PC-3 (cell line): ENCODE results near the gene HBP1. TPM values are rescaled to one million over a fixed set of nuclear protein-coding genes. Genes with fewer than 3 reads are reported as not detected.
"Not testable (repeated sequence)": the region's sequence is repeated elsewhere in the genome, so short reads cannot be mapped to it uniquely, and the experiment has no call there.

Source experiments
- ATAC-seq: fragments of 200-7000 bp; cut with Tn5 transposase; 2 replicates; pipeline ENCODE4 v1.9.1; 2020; ENCODE audit warnings: mild to moderate bottlenecking, moderate library complexity
- BruUV-seq: library from RNA; stranded (reverse); fragments of 400-500 nt; replicated peaks from 2 replicates; lab custom pipeline; 2021; lab: Mats Ljungman, UMichigan
- CTCF ChIA-PET: fragments of 300-600 bp; sonication (Branson Sonifier 250); formaldehyde crosslinking; loops from one replicate; lab custom pipeline; 2022; ENCODE audit warnings: antibody characterized with exemption; lab: Charles Lee
- POLR2A ChIA-PET: fragments of 300-600 bp; sonication (Branson Sonifier 250); formaldehyde crosslinking; loops from one replicate; lab custom pipeline; 2022; ENCODE audit warnings: antibody characterized with exemption; ENCODE audit not compliant: unreplicated experiment; lab: Charles Lee
- DNase-seq: peaks from one replicate; pipeline ENCODE4 v3.0.0-alpha.2; 2015
- H2AFZ ChIP-seq: fragments of 300-600 bp; sonication (generic); 2 replicates; pipeline ENCODE4 v1.6.0; 2016; ENCODE audit warnings: antibody characterized with exemption, low read length
- H3F3A ChIP-seq: fragments of 300-600 bp; sonication (generic); one replicate; pipeline ENCODE4 v1.6.0; 2017; ENCODE audit warnings: antibody characterized with exemption, low read length, control low read depth, mild to moderate bottlenecking; ENCODE audit not compliant: unreplicated experiment
- H3K27ac ChIP-seq: fragments of 300-600 bp; sonication (generic); 2 replicates; pipeline ENCODE4 v1.5.1; 2016; ENCODE audit warnings: mild to moderate bottlenecking, low read length
- H3K27me3 ChIP-seq: fragments of 300-600 bp; sonication (generic); 2 replicates; pipeline ENCODE4 v1.6.1; 2016; ENCODE audit warnings: low read length, mixed read lengths
- H3K36me3 ChIP-seq: fragments of 300-600 bp; sonication (generic); 2 replicates; pipeline ENCODE4 v1.6.1; 2016; ENCODE audit warnings: low read depth, mixed run types, low read length, mixed read lengths
- H3K4me1 ChIP-seq: fragments of 300-600 bp; sonication (generic); 2 replicates; pipeline ENCODE4 v1.5.1; 2016; ENCODE audit warnings: low read length; ENCODE audit not compliant: insufficient read depth
- H3K4me2 ChIP-seq: fragments of 300-600 bp; sonication (generic); 2 replicates; pipeline ENCODE4 v1.6.0; 2016; ENCODE audit warnings: low read length
- H3K4me3 ChIP-seq: fragments of 300-600 bp; sonication (generic); 2 replicates; pipeline ENCODE4 v1.5.1; 2016; ENCODE audit warnings: mild to moderate bottlenecking, low read length, mixed read lengths
- H3K79me2 ChIP-seq: fragments of 300-600 bp; sonication (generic); 2 replicates; pipeline ENCODE4 v1.6.1; 2017; ENCODE audit warnings: low read length, mixed read lengths
- H3K9ac ChIP-seq: fragments of 300-600 bp; sonication (generic); 2 replicates; pipeline ENCODE4 v1.6.0; 2016; ENCODE audit warnings: mild to moderate bottlenecking, low read length
- H3K9me2 ChIP-seq: fragments of 300-600 bp; sonication (generic); replicated peaks from 2 replicates; pipeline ENCODE4 v1.6.1; 2016; ENCODE audit warnings: mixed run types, low read length, mixed read lengths
- H3K9me3 ChIP-seq: fragments of 300-600 bp; sonication (generic); 2 replicates; pipeline ENCODE4 v1.6.1; 2016; ENCODE audit warnings: low read length, mixed read lengths
- H4K20me1 ChIP-seq: fragments of 300-600 bp; sonication (generic); 2 replicates; pipeline ENCODE4 v1.6.1; 2016; ENCODE audit warnings: low read length, mixed read lengths
- CTCF ChIP-seq: fragments of 300-600 bp; sonication (generic); conservative IDR thresholded peaks from 2 replicates; pipeline ENCODE4 v1.5.1; 2017; ENCODE audit warnings: antibody characterized with exemption, low read depth, mild to moderate bottlenecking, low read length
- EZH2 ChIP-seq: fragments of 300-600 bp; sonication (generic); IDR thresholded peaks from one replicate; pipeline ENCODE4 v1.6.1; 2017; ENCODE audit warnings: antibody characterized with exemption, mild to moderate bottlenecking, low read length; ENCODE audit not compliant: unreplicated experiment
- EZH2phosphoT487 ChIP-seq: fragments of 300-600 bp; sonication (generic); IDR thresholded peaks from 2 replicates; pipeline ENCODE4 v1.6.1; 2018; ENCODE audit warnings: mild to moderate bottlenecking, antibody characterized with exemption, low read length, borderline replicate concordance
- intact Hi-C: fragments of 100-400 bp; cut with micrococcal nuclease; formaldehyde crosslinking; loops from 2 replicates; pipeline ENCODE4 v1.9.0; 2023
- total RNA-seq: library from RNA; depleted of rRNA; stranded (reverse); fragments of >200 nt; gene quantifications from 2 replicates; pipeline ENCODE4 v1.2.3, GENCODE V29; 2014

HBP1 gene
- total RNA-seq, 1 experiment from 2014 or later: 13.0 TPM

GRCh38 chr7:107220356-107220755, 51.6 kb downstream of the HBP1 start:
- Histone ChIP-seq H3F3A (no peaks in the 10 kb centered on the region), H3K4me2 (no peak overlapping the region), H3K9ac (no peak overlapping the region), H4K20me1 (no peaks in the 10 kb centered on the region), H3K27me3 (no peaks in the 10 kb centered on the region), H3K9me2 (no peaks in the 10 kb centered on the region), H3K36me3 (no peaks in the 10 kb centered on the region), H3K79me2 (no peaks in the 10 kb centered on the region), H2AFZ (no peak overlapping the region), H3K9me3 (no peaks in the 10 kb centered on the region), H3K4me1 (no peaks in the 10 kb centered on the region), H3K27ac (no peak overlapping the region), H3K4me3 (no peak overlapping the region)
- ChIA-PET POLR2A (interaction anchor here (0.6 kb wide), 1 partner anchor 9 kb away, joined by 4 read pairs; no protein-coding TSS in a partner anchor), CTCF (no interaction called here)
- TF ChIP-seq CTCF (no peak), EZH2 (no peak), EZH2phosphoT487 (no peak)
- intact Hi-C loops: no loop called here
- no TSS peak for BruUV-seq
- DNase-seq: no peak
- no peak for ATAC-seq

- H4K20me1 ChIP-seq, ATAC-seq, H3F3A ChIP-seq, H3K27ac ChIP-seq, BruUV-seq, POLR2A ChIA-PET, H3K79me2 ChIP-seq, H3K9me2 ChIP-seq, H3K27me3 ChIP-seq, H3K4me2 ChIP-seq, intact Hi-C loops, H3K4me3 ChIP-seq, H3K36me3 ChIP-seq, CTCF ChIA-PET, H3K9me3 ChIP-seq, H3K9ac ChIP-seq, H2AFZ ChIP-seq, H3K4me1 ChIP-seq, DNase-seq: not testable (repeated sequence)
Observed at GRCh38 chr7:107220806-107221205, 52.0 kb downstream of the HBP1 start.

GRCh38 chr7:107224374-107225223, 55.8 kb downstream of the HBP1 start:
- Histone ChIP-seq H4K20me1 (no peaks in the 10 kb centered on the region), H3K79me2 (no peaks in the 10 kb centered on the region), H3K4me1 (peaks cover 17% of the 10 kb centered on the region), H2AFZ (no peak overlapping the region), H3F3A (peaks cover 2% of the 10 kb centered on the region), H3K9me3 (no peaks in the 10 kb centered on the region), H3K4me3 (no peak overlapping the region), H3K9ac (no peak overlapping the region), H3K27ac (no peak overlapping the region), H3K36me3 (no peaks in the 10 kb centered on the region), H3K4me2 (no peak overlapping the region), H3K9me2 (no peaks in the 10 kb centered on the region), H3K27me3 (no peaks in the 10 kb centered on the region)
- BruUV-seq: no TSS peak
- ChIA-PET POLR2A (no interaction called here), CTCF (no interaction called here)
- ATAC-seq (no peak), DNase-seq (no peak)
- TF ChIP-seq EZH2phosphoT487 (no peak), EZH2 (no peak), CTCF (no peak)
- intact Hi-C loops: no loop called here
